IMR-90 (cell line): ENCODE measurements around the gene STAT3. TPM values are rescaled to one million over a fixed set of nuclear protein-coding genes. Genes with fewer than 3 reads are reported as not detected.

ENCODE experiments used
- ATAC-seq: fragments of 200-7000 bp; cut with Tn5 transposase; 2 replicates; pipeline ENCODE4 v1.9.1; 2020; ENCODE audit warnings: low read depth, mild to moderate bottlenecking, moderate library complexity
- BruUV-seq: library from RNA; stranded (reverse); fragments of 400-500 nt; replicated peaks from 2 replicates; lab custom pipeline; 2021; lab: Mats Ljungman, UMichigan
- CTCF ChIA-PET: fragments of 300-600 bp; formaldehyde crosslinking; extraction: SDS; loops from one replicate; lab custom pipeline; 2021; ENCODE audit warnings: antibody characterized with exemption; lab: Yijun Ruan, JAX
- POLR2A ChIA-PET: fragments of 300-600 bp; sonication (Branson Sonifier 250); formaldehyde crosslinking; loops from one replicate; lab custom pipeline; 2022; ENCODE audit warnings: antibody characterized with exemption; ENCODE audit not compliant: unreplicated experiment; lab: Charles Lee
- DNase-seq: peaks from one replicate; pipeline ENCODE4 v3.0.0; 2013
- H2AFZ ChIP-seq: replicated peaks from 2 replicates; pipeline ENCODE3; 2013; ENCODE audit warnings: low read length, mild to moderate bottlenecking; ENCODE audit not compliant: poor library complexity
- H2AK5ac ChIP-seq: 2 replicates; pipeline ENCODE4 v1.6.1; 2013; ENCODE audit warnings: low read depth, low read length, inconsistent platforms
- H2AK9ac ChIP-seq: replicated peaks from 2 replicates; pipeline ENCODE3; 2013; ENCODE audit warnings: mild to moderate bottlenecking, low read depth, low read length, moderate library complexity; ENCODE audit not compliant: poor library complexity
- H2BK120ac ChIP-seq: 2 replicates; pipeline ENCODE4 v1.6.1; 2013; ENCODE audit warnings: low read depth, low read length, inconsistent platforms
- H2BK15ac ChIP-seq: 3 replicates; pipeline ENCODE4 v1.6.1; 2013; ENCODE audit warnings: low read depth, low read length, inconsistent platforms
- H2BK20ac ChIP-seq: 2 replicates; pipeline ENCODE4 v1.6.1; 2013; ENCODE audit warnings: low read depth, mild to moderate bottlenecking, inconsistent platforms, low read length, moderate library complexity
- H2BK5ac ChIP-seq: 2 replicates; pipeline ENCODE4 v1.6.1; 2013; ENCODE audit warnings: mild to moderate bottlenecking, low read depth, low read length, inconsistent platforms; ENCODE audit not compliant: poor library complexity, severe bottlenecking
- H3K14ac ChIP-seq: replicated peaks from 2 replicates; pipeline ENCODE4 v1.6.1; 2013; ENCODE audit warnings: low read depth, low read length, inconsistent platforms
- H3K18ac ChIP-seq: 2 replicates; pipeline ENCODE4 v1.6.1; 2013; ENCODE audit warnings: low read depth, low read length, control low read depth
- H3K23ac ChIP-seq: 2 replicates; pipeline ENCODE4 v1.6.1; 2013; ENCODE audit warnings: low read depth, low read length, inconsistent platforms
- H3K27ac ChIP-seq: 2 replicates; pipeline ENCODE4 v1.5.1; 2013; ENCODE audit warnings: mild to moderate bottlenecking, control low read depth, low read length; ENCODE audit not compliant: insufficient read depth
- H3K27me3 ChIP-seq: 2 replicates; pipeline ENCODE4 v1.6.1; 2013; ENCODE audit warnings: low read length; ENCODE audit not compliant: control insufficient read depth, insufficient read depth
- H3K36me3 ChIP-seq: 2 replicates; pipeline ENCODE4 v1.6.1; 2013; ENCODE audit warnings: low read length, mixed read lengths; ENCODE audit not compliant: control insufficient read depth, insufficient read depth
- H3K4ac ChIP-seq: 2 replicates; pipeline ENCODE4 v1.6.1; 2013; ENCODE audit warnings: low read depth, low read length, inconsistent platforms
- H3K4me1 ChIP-seq: 2 replicates; pipeline ENCODE4 v1.6.1; 2013; ENCODE audit warnings: low read length, mixed read lengths; ENCODE audit not compliant: control insufficient read depth, insufficient read depth
- H3K4me2 ChIP-seq: 2 replicates; pipeline ENCODE4 v1.6.1; 2013; ENCODE audit warnings: low read depth, mild to moderate bottlenecking, control low read depth, low read length, moderate library complexity
- H3K4me3 ChIP-seq: 2 replicates; pipeline ENCODE4 v1.5.1; 2013; ENCODE audit warnings: low read depth, mild to moderate bottlenecking, control low read depth, low read length, moderate library complexity; ENCODE audit not compliant: insufficient read depth
- H3K56ac ChIP-seq: 2 replicates; pipeline ENCODE4 v1.6.1; 2013; ENCODE audit warnings: low read length, inconsistent platforms; ENCODE audit not compliant: insufficient read depth; ENCODE audit errors: extremely low read depth
- H3K79me1 ChIP-seq, 2 experiments: 2 replicates each; pipeline ENCODE4 v1.6.1; 2013; ENCODE audit warnings: low read length in 2 of 2, inconsistent platforms in 1 of 2, low read depth in 1 of 2
- H3K9ac ChIP-seq: 2 replicates; pipeline ENCODE4 v1.6.1; 2013; ENCODE audit warnings: low read depth, low read length, control low read depth
- H3K9me1 ChIP-seq: 2 replicates; pipeline ENCODE4 v1.6.1; 2013; ENCODE audit warnings: low read length, inconsistent platforms; ENCODE audit not compliant: insufficient read depth
- H3K9me3 ChIP-seq: 2 replicates; pipeline ENCODE4 v1.6.1; 2013; ENCODE audit warnings: low read length; ENCODE audit not compliant: control insufficient read depth, insufficient read depth
- H4K20me1 ChIP-seq: 2 replicates; pipeline ENCODE4 v1.6.1; 2013; ENCODE audit warnings: low read length, inconsistent platforms; ENCODE audit not compliant: insufficient read depth
- H4K5ac ChIP-seq: 2 replicates; pipeline ENCODE4 v1.6.1; 2013; ENCODE audit warnings: mild to moderate bottlenecking, low read depth, low read length, control low read depth
- H4K8ac ChIP-seq, 2 experiments: 2 replicates each; pipeline ENCODE4 v1.6.1; 2013; ENCODE audit warnings: low read depth in 2 of 2, low read length in 2 of 2, control low read depth in 1 of 2, inconsistent platforms in 1 of 2
- H4K91ac ChIP-seq: 2 replicates; pipeline ENCODE4 v1.6.1; 2013; ENCODE audit warnings: low read depth, low read length, inconsistent platforms; ENCODE audit not compliant: insufficient read depth
- CHD1 ChIP-seq: IDR thresholded peaks from 2 replicates; pipeline ENCODE4 v1.6.1; 2012; ENCODE audit warnings: low read depth, low read length, improper control_type of control experiment
- RFX5 ChIP-seq: IDR thresholded peaks from 2 replicates; pipeline ENCODE4 v1.8.0; 2012; ENCODE audit warnings: low read depth, mild to moderate bottlenecking, low read length, moderate library complexity
- USF2 ChIP-seq: fragments of 150-350 bp; IDR thresholded peaks from 2 replicates; pipeline ENCODE4 v1.6.1; 2017; ENCODE audit warnings: mild to moderate bottlenecking, antibody characterized with exemption, low read length, low read depth
- WGBS, 2 experiments: methylation state at CpG; one replicate each; pipeline versions ENCODE4 v1.1.5 to v1.1.7; 2013; ENCODE audit warnings: missing lambda C conversion rate in 2 of 2; ENCODE audit not compliant: insufficient read length in 1 of 2; ENCODE audit errors: extremely low coverage in 2 of 2; 5-methylcytosine and 5-hydroxymethylcytosine counted together
- dilution Hi-C: fragments of 300-500 bp; cut with HindIII; formaldehyde crosslinking; loops from one replicate; pipeline ENCODE4 v1.14.3; 2018; ENCODE audit warnings: low sequenced_read_pairs; ENCODE audit not compliant: unreplicated experiment
- in situ Hi-C: fragments of 300-500 bp; cut with MboI; formaldehyde crosslinking; loops from 3 replicates; pipeline ENCODE4 v1.14.3; 2019; ENCODE audit warnings: low sequenced_read_pairs, inconsistent platforms, mixed read lengths
- intact Hi-C: fragments of 100-400 bp; cut with micrococcal nuclease; formaldehyde crosslinking; loops from 2 replicates; pipeline ENCODE4 v1.10.0; 2022
- polyA plus RNA-seq, 3 experiments: library from polyadenylated mRNA; depleted of rRNA; stranded (reverse); fragments of >200 nt; gene quantifications; 2 replicates each; pipeline ENCODE4 v1.2.3, GENCODE V29; 2012; ENCODE audit warnings: low replicate concordance in 1 of 3
- total RNA-seq: library from RNA; depleted of rRNA; stranded (reverse); fragments of >200 nt; gene quantifications from 2 replicates; pipeline ENCODE4 v1.2.3, GENCODE V29; 2012

Gene STAT3
- total and polyA plus RNA-seq, 2 of the 4 experiments (the other 2 are of a cell fraction), result 47.2 to 66.3 TPM

- in situ Hi-C loops (no loop called here), intact Hi-C loops (no loop called here), dilution Hi-C loops (no loop called here)
- no peak overlapping the region for H3K18ac ChIP-seq
- no peak for DNase-seq
- H3K36me3 ChIP-seq, result peaks cover 19% of the 10 kb centered on the region
- H2AFZ ChIP-seq, result no peak overlapping the region
- H3K14ac ChIP-seq, result no peak overlapping the region
- H2BK5ac ChIP-seq, result no peak overlapping the region
- no peak overlapping the region for H4K91ac ChIP-seq
- H4K5ac ChIP-seq, result no peak overlapping the region
- no peak overlapping the region for H3K9ac ChIP-seq
- H3K23ac ChIP-seq, result no peak overlapping the region
- BruUV-seq, result no TSS peak
- no peak overlapping the region for H4K8ac ChIP-seq
- ChIA-PET POLR2A (no interaction called here), CTCF (no interaction called here)
- H3K9me1 ChIP-seq, result peaks cover 30% of the 10 kb centered on the region
- ATAC-seq, result 0 out of 2 replicates have a peak, but pooled peaks have one; percentile 5
- peaks cover 0 to 40% of the 10 kb centered on the region in 2 experiments; a peak in 2 of 4 replicates for H3K79me1 ChIP-seq
- H2AK9ac ChIP-seq, result no peak overlapping the region
- H2BK15ac ChIP-seq, result no peak overlapping the region
- TF ChIP-seq CHD1 (no peak), USF2 (no peak), RFX5 (no peak)
- peaks cover 33% of the 10 kb centered on the region for H3K4me1 ChIP-seq
- no peak overlapping the region for H2BK120ac ChIP-seq
- no peaks in the 10 kb centered on the region for H3K27me3 ChIP-seq
- H3K4me2 ChIP-seq, result no peak overlapping the region
- no CpG with 5 or more reads among the region's 3 CpGs for WGBS, 2 experiments
- H3K9me3 ChIP-seq, result no peaks in the 10 kb centered on the region
- peak overlapping the region; percentile 23; the same call in 1 of the 2 replicates for H3K27ac ChIP-seq
- no peak overlapping the region for H2BK20ac ChIP-seq
- H3K56ac ChIP-seq, result no peak overlapping the region
- H3K4ac ChIP-seq, result no peak overlapping the region
- H2AK5ac ChIP-seq, result no peak overlapping the region
- peaks cover 100% of the 10 kb centered on the region for H4K20me1 ChIP-seq
- H3K4me3 ChIP-seq, result no peak overlapping the region
These were observed 25.3 kb upstream of the STAT3 start for GRCh38 chr17:42413464-42414040.
